ENCODE data around the gene FOXP1.

The FOXP1 gene

DNA sequence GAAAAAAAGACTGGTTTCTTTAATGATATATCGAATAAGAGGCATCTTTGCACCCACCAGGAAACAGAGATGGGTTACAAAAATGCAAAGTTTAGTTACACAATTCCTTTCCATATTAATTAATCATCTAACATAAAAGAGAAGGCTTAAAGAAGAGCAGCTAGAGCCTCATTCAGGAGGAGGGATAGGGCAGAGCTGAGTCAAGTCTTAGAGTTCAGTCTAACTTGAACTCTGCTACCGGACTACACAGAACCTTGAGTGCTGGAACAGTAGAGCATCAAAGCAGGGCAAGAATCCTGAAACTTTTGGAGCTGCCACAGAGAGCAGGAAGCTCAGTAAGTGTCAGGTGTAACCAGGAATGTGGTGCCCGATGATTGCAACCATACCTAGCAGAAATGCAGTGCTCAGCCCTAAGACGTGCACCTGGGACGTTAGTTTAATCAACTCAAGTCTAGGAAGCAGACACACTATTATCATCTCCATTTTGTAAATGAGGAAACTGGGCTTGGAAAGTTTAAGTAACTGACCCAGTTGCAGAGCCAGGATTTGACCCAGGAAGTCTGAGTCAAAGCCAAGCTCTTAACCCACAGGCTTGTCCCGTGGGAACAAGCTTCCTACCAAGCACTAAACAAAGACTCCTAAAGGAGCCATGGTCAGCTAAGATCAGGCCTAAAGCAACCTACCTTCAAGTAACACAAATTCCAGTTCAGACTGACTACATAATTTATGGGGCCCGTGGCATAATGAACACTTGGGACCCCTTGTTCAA, 187.4 kb downstream of the FOXP1 start:
- no peak for DNase-seq (ENCODE audit: insufficient read length, low spot score)
- TF ChIP-seq POLR2AphosphoS5 (IDR thresholded peaks at IDR 0.05; ENCODE audit: low read depth, low read length) = no peak
- no peak for TF ChIP-seq TAF1 (IDR thresholded peaks at IDR 0.05; ENCODE audit: low read depth, low read length)
- no peak for TF ChIP-seq PAX5 (IDR thresholded peaks at IDR 0.05; ENCODE audit: insufficient read depth, low read length, severe bottlenecking)
- no peak for TF ChIP-seq SPI1 (IDR thresholded peaks at IDR 0.05; ENCODE audit: low read depth, low read length)
- TF ChIP-seq POU2F2 (IDR thresholded peaks at IDR 0.05; ENCODE audit: low read depth, low read length) = no peak
- TF ChIP-seq POLR2A (IDR thresholded peaks at IDR 0.05; ENCODE audit: low read depth, low read length) = no peak
- no peak for FAIRE-seq

DNA sequence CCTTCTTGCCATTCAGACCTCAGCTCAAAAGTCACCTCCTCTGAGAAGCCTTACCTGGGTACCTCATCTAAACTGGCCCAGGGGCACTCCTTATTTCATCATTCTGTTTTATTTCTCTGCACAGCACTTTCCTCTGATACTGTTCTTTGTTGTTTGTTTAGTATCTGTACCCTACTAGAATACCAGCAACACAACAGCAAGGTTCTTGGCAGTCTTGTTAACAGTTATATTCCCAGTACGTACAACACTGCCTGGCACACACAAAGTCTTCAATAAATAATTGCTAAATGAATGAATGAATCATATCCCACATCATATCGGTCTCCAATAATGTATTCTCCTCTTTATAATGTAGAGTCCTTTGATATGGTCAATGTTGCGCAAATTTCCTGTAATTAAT, 188.1 kb downstream of the FOXP1 start:
- no peak for TF ChIP-seq TAF1 (IDR thresholded peaks at IDR 0.05; ENCODE audit: low read depth, low read length)
- TF ChIP-seq POU2F2 (IDR thresholded peaks at IDR 0.05; ENCODE audit: low read depth, low read length) = no peak
- TF ChIP-seq PAX5 (IDR thresholded peaks at IDR 0.05; ENCODE audit: insufficient read depth, low read length, severe bottlenecking) = no peak
- TF ChIP-seq POLR2AphosphoS5 (IDR thresholded peaks at IDR 0.05; ENCODE audit: low read depth, low read length) = no peak
- TF ChIP-seq POLR2A (IDR thresholded peaks at IDR 0.05; ENCODE audit: low read depth, low read length) = no peak
- TF ChIP-seq SPI1 (IDR thresholded peaks at IDR 0.05; ENCODE audit: low read depth, low read length) = no peak
- FAIRE-seq (no peak), DNase-seq (ENCODE audit: insufficient read length, low spot score) (no peak)

DNA sequence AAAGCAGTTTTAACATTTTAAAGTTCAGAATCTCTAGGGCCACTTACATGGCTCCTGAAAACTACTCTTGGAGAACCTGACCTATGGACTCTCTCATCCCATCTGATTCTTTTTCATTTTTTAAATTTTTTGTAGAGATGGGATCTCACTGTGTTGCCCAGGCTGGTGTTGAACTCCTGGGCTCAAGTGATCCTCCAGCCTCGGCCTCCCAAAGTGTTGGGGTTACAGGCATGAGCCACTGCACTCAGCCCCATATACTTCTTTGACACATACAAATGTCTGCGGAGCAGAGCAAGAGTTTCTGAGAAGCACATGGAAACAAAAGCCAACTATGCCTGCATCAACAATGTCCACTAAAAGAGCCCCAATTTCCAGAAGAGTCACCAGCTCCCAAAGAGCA, 189.8 kb downstream of the FOXP1 start:
- DNase-seq (ENCODE audit: insufficient read length, low spot score) (no peak), FAIRE-seq (no peak)
- no peak for TF ChIP-seq SPI1 (IDR thresholded peaks at IDR 0.05; ENCODE audit: low read depth, low read length)
- no peak for TF ChIP-seq POLR2A (IDR thresholded peaks at IDR 0.05; ENCODE audit: low read depth, low read length)
- TF ChIP-seq POU2F2 (IDR thresholded peaks at IDR 0.05; ENCODE audit: low read depth, low read length) = no peak
- no peak for TF ChIP-seq POLR2AphosphoS5 (IDR thresholded peaks at IDR 0.05; ENCODE audit: low read depth, low read length)
- TF ChIP-seq TAF1 (IDR thresholded peaks at IDR 0.05; ENCODE audit: low read depth, low read length) = no peak
- TF ChIP-seq PAX5 (IDR thresholded peaks at IDR 0.05; ENCODE audit: insufficient read depth, low read length, severe bottlenecking) = no peak

DNA sequence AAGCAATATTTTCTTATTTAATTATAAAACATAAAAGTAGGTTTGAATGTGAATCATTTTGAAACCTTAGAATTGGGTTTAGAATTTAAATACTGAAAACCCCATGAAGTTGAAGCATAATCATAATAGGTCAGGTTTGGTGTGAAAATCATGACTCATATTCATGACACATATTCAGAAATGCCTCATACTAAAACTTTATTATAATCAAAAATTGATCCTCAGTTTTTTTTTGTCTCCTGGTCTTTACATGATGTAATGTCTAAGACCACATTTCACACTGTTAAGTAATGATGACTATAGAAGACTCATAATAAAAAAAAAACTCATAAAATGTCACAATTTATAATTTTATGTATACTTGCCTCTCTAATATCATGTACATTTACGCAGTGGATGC, 190.4 kb downstream of the FOXP1 start:
- TF ChIP-seq POLR2A (IDR thresholded peaks at IDR 0.05; ENCODE audit: low read depth, low read length) (no peak), TAF1 (IDR thresholded peaks at IDR 0.05; ENCODE audit: low read depth, low read length) (no peak), SPI1 (IDR thresholded peaks at IDR 0.05; ENCODE audit: low read depth, low read length) (no peak), PAX5 (IDR thresholded peaks at IDR 0.05; ENCODE audit: insufficient read depth, low read length, severe bottlenecking) (no peak), POU2F2 (IDR thresholded peaks at IDR 0.05; ENCODE audit: low read depth, low read length) (no peak), POLR2AphosphoS5 (IDR thresholded peaks at IDR 0.05; ENCODE audit: low read depth, low read length) (no peak)
- DNase-seq (ENCODE audit: insufficient read length, low spot score) (no peak), FAIRE-seq (peak; percentile 13)

DNA sequence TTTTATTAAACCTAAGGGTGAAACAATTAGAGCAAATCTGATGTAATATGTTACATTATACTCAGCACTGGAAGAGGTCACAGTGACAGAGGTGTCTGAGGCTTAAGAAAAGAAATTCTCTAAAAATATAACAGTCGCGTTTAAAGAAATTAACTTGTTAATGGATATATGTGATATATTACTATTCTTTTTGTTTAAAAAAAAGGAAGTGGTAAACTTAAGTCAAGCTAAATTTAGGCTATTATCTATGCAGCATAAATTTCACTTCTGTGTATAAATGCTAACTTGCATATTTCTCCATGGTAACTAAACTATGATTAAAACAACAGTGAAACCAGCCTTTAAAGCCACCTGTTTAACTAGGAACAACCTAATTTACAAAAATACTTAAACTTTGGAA, 191.3 kb downstream of the FOXP1 start:
- TF ChIP-seq POLR2A (IDR thresholded peaks at IDR 0.05; ENCODE audit: low read depth, low read length) (no peak), SPI1 (IDR thresholded peaks at IDR 0.05; ENCODE audit: low read depth, low read length) (peak; percentile 73)
- DNase-seq (ENCODE audit: insufficient read length, low spot score) (no peak), FAIRE-seq (peak; percentile 47)

DNA sequence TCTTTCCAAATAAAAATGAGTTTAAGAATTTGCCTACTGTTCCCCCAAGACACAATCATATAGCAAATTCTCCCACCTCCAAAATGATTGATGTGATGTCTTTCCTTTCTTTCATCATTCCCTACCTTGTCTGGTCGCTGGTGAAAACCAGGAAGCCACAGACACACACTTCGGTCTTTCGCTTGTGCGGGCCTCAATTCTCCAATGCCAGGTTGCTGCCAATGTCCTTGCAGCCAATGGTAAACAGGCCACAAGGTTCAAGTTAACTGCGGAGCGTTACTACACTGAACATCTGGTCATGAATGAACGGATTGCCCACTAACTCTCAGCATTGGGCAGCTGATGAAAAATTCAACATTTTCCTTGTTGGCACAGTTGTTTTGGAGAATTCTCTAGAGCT, 192.2 kb downstream of the FOXP1 start:
- FAIRE-seq (peak; percentile 81), DNase-seq (ENCODE audit: insufficient read length, low spot score) (no peak)
- TF ChIP-seq TAF1 (IDR thresholded peaks at IDR 0.05; ENCODE audit: low read depth, low read length) = no peak
- TF ChIP-seq SPI1 (IDR thresholded peaks at IDR 0.05; ENCODE audit: low read depth, low read length) = no peak
- no peak for TF ChIP-seq POLR2AphosphoS5 (IDR thresholded peaks at IDR 0.05; ENCODE audit: low read depth, low read length)
- no peak for TF ChIP-seq PAX5 (IDR thresholded peaks at IDR 0.05; ENCODE audit: insufficient read depth, low read length, severe bottlenecking)

DNA sequence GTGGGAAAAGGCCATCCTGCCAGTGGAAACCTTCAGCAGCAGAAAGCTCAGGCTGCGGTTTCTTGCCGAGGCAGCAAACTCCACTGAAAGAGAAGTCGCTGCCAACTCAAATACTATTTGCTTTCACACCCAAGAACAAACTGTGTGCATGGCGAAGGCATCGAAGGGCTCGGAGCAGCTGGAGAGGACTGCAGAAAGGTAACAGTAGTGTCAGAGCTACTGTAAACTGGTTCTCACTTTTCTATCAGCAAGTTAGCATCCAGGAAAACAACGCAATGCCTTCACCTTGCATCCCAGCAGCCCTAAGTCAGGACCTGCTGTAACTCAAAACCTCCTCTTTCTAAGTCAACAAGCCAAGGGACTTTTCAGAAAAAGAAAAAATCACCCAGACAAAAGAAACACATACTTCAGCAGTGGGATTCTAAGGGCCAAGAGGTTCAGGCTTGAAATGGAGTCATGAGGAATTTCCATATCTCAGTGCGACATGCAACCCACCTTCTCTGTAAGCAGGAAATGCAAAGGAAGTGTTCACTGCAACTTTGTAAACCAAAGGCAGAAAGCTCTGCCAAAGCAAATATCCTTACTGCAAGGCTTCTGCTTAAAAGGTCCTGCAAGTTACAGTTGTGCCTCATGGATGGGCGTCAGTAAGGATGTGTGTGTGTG, 193.5 kb downstream of the FOXP1 start:
- no peak for DNase-seq (ENCODE audit: insufficient read length, low spot score)
- peak; percentile 62 for FAIRE-seq
- TF ChIP-seq POLR2AphosphoS5 (IDR thresholded peaks at IDR 0.05; ENCODE audit: low read depth, low read length) (no peak), SPI1 (IDR thresholded peaks at IDR 0.05; ENCODE audit: low read depth, low read length) (no peak), POLR2A (IDR thresholded peaks at IDR 0.05; ENCODE audit: low read depth, low read length) (no peak)

DNA sequence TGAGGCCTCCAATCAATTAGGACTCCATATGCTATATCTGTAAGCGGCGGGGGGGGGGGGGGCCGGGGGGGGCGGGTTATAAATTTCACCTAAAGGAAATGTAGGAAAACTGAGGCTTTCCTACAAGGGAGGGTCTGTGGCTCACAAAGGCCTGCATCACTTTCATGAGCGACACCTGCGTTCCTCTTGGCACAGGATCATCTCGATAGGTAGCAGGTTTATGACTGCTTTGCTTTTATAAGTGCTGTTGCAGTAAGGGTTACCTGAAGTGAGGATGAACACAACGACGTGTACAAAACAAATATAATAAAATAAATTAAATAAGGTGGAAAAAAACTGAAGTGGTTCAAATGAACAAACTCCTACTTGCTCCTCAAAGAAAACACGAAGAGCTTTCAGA, 194.3 kb downstream of the FOXP1 start:
- TF ChIP-seq POU2F2 (IDR thresholded peaks at IDR 0.05; ENCODE audit: low read depth, low read length) (no peak), PAX5 (IDR thresholded peaks at IDR 0.05; ENCODE audit: insufficient read depth, low read length, severe bottlenecking) (no peak), POLR2A (IDR thresholded peaks at IDR 0.05; ENCODE audit: low read depth, low read length) (no peak), POLR2AphosphoS5 (IDR thresholded peaks at IDR 0.05; ENCODE audit: low read depth, low read length) (no peak), TAF1 (IDR thresholded peaks at IDR 0.05; ENCODE audit: low read depth, low read length) (no peak), SPI1 (IDR thresholded peaks at IDR 0.05; ENCODE audit: low read depth, low read length) (no peak)
- no peak for DNase-seq (ENCODE audit: insufficient read length, low spot score)
- no peak for FAIRE-seq

DNA sequence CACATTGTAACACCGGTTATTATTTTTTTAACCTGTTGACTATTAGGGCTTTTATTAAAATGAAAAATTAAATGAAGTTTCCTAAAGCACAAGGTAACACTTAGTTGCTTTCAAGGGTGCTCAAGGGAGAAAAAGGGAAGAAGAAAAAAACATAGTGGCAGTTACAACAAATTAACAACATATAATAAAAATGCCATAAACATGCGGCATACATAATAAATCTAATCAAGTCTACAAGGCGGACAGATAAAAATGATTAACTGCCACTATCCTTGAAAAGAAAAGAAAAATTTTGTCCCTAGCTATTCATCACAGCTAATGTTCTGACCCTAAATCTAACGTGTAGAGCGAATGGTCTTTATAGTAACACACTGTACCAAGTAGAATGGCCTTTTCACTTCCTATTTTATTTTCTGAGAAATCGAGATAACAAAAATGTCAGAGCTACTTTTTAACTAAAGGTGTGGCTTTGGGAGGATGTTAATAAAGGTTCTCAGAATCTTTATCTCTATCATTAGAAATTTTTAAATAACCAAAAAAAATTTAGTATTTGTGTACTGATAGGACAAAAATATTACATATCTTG, 194.9 kb downstream of the FOXP1 start:
- TF ChIP-seq TAF1 (IDR thresholded peaks at IDR 0.05; ENCODE audit: low read depth, low read length) (no peak), SPI1 (IDR thresholded peaks at IDR 0.05; ENCODE audit: low read depth, low read length) (peak; percentile 66), POU2F2 (IDR thresholded peaks at IDR 0.05; ENCODE audit: low read depth, low read length) (no peak), POLR2A (IDR thresholded peaks at IDR 0.05; ENCODE audit: low read depth, low read length) (no peak)
- FAIRE-seq (peak; percentile 16), DNase-seq (ENCODE audit: insufficient read length, low spot score) (no peak)

DNA sequence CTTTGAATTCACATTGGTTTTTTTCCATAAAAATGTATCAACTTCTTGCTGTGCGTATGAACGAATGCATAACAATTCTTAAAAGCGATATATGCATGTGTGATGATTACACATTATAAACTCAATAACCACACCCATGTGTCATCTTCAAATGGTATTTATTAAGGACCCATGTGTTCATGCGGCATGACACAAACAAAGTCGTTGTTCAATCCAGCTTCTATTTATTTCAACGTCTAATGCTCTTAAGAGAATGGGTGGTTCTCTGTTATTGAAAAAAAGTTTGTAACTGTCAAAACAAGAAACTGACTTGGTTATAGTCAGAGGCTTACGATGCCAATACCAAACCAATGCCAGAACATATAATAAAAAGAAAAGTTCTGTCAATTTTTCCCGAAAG, 195.9 kb downstream of the FOXP1 start:
- TF ChIP-seq TAF1 (IDR thresholded peaks at IDR 0.05; ENCODE audit: low read depth, low read length) (no peak), POU2F2 (IDR thresholded peaks at IDR 0.05; ENCODE audit: low read depth, low read length) (no peak), POLR2AphosphoS5 (IDR thresholded peaks at IDR 0.05; ENCODE audit: low read depth, low read length) (no peak)
- DNase-seq (ENCODE audit: insufficient read length, low spot score) (no peak), FAIRE-seq (no peak)
